Activated T-cell treated with anti-CD3 and anti-CD28 coated beads, Interleukin-2, amount 50 U/mL, for 72 hours (primary cell): ENCODE results near the gene SRD5A1. TPM values are rescaled to one million over a fixed set of nuclear protein-coding genes. Genes with fewer than 3 reads are reported as not detected.

Source experiments
- ATAC-seq, 2 donors: fragments of 150-1000 bp; cut with Tn5 transposase; replicated peaks in 1 of 2; 2 replicates each; pipeline ENCODE4 v1.10.0; 2021; ENCODE audit warnings: moderate library complexity in 2 of 2, mild to moderate bottlenecking in 1 of 2
- DNase-seq, 2 donors: peaks; one replicate each; pipeline ENCODE4 v3.0.0; 2021 to 2022; ENCODE audit warnings: mixed read lengths in 1 of 2
- H3K27ac Mint-ChIP-seq: one replicate; pipeline ENCODE4 v1.8.0; 2022; ENCODE audit warnings: mild to moderate bottlenecking, moderate library complexity, mixed read lengths
- H3K27me3 Mint-ChIP-seq: one replicate; pipeline ENCODE4 v1.8.0; 2022; ENCODE audit warnings: low read depth, mixed read lengths
- H3K36me3 Mint-ChIP-seq, 2 donors: one replicate each; pipeline ENCODE4 v1.8.0; 2022; ENCODE audit warnings: mixed read lengths in 2 of 2, mild to moderate bottlenecking in 1 of 2; ENCODE audit not compliant: insufficient read depth in 2 of 2
- H3K4me1 Mint-ChIP-seq: one replicate; pipeline ENCODE4 v1.8.0; 2022; ENCODE audit warnings: low read depth, mixed read lengths
- H3K4me3 Mint-ChIP-seq, 2 donors: one replicate each; pipeline ENCODE4 v1.8.0; 2022; ENCODE audit warnings: mild to moderate bottlenecking in 2 of 2, mixed read lengths in 2 of 2, moderate library complexity in 2 of 2
- H3K9me3 Mint-ChIP-seq, 2 donors: one replicate each; pipeline ENCODE4 v1.8.0; 2022; ENCODE audit warnings: mixed read lengths in 2 of 2
- total RNA-seq, 2 donors: library from RNA; stranded (reverse); gene quantifications; one replicate each; pipeline ENCODE4 v1.2.3, GENCODE V29; 2022

The SRD5A1 gene
- total RNA-seq, 2 donors from 2014 or later = 16.4 to 22.8 TPM

GRCh38 chr5:6723122-6723815, 90.0 kb downstream of the SRD5A1 start:
- no peak for DNase-seq
- Mint-ChIP-seq H3K4me3 (no peak overlapping the region), H3K27me3 (no peaks in the 10 kb centered on the region)

GRCh38 chr5:6723816-6724300, 90.6 kb downstream of the SRD5A1 start:
- DNase-seq = no peak
- no peak overlapping the region for H3K4me3 Mint-ChIP-seq

More at GRCh38 chr5:6723122-6723815, 90.0 kb downstream of the SRD5A1 start:
- no peak for ATAC-seq
- Mint-ChIP-seq H3K4me1 (peaks cover 98% of the 10 kb centered on the region), H3K36me3 (peaks cover 5 to 12% of the 10 kb centered on the region in 2 donors), H3K9me3 (no peaks in the 10 kb centered on the region), H3K27ac (peak overlapping the region; percentile 2)

More at GRCh38 chr5:6723816-6724300, 90.6 kb downstream of the SRD5A1 start:
- Mint-ChIP-seq H3K9me3 (no peaks in the 10 kb centered on the region), H3K36me3 (peaks cover 2 to 6% of the 10 kb centered on the region in 2 donors), H3K27ac (peak overlapping the region; percentile 2), H3K4me1 (peaks cover 98% of the 10 kb centered on the region), H3K27me3 (no peaks in the 10 kb centered on the region)
- ATAC-seq = no peak

Other genes starting within 250 kb of the SRD5A1 start
- under 1 TPM; 0.19 to 0.28 TPM for gene UBE2QL1, start 184.6 kb upstream of the SRD5A1 start, total RNA-seq
- 10 to 100 TPM; 78.7 to 79.0 TPM for gene NSUN2, start 396 bp upstream of the SRD5A1 start, total RNA-seq
- gene TENT4A, start 80.0 kb downstream of the SRD5A1 start, total RNA-seq = 10 to 100 TPM; 45.0 to 49.8 TPM